ENCODE measurements around the gene THOC3.
"Not testable (repeated sequence)": the region's sequence is repeated elsewhere in the genome, so short reads cannot be mapped to it uniquely, and the experiment has no call there.

THOC3 gene

GRCh38 chr5:175948329-175949108 lies 19.6 kb downstream of the THOC3 start:
- DNase-seq (ENCODE audit: low read depth); H3K4me3 ChIP-seq (replicated peaks; ENCODE audit: low read depth, low read length): not testable (repeated sequence)

- DNase-seq (ENCODE audit: low read depth); H3K4me3 ChIP-seq (replicated peaks; ENCODE audit: low read depth, low read length): not testable (repeated sequence)
These were observed 24.9 kb downstream of the THOC3 start for GRCh38 chr5:175943253-175943652.

GRCh38 chr5:175940632-175941031 lies 27.5 kb downstream of the THOC3 start:
- not testable (repeated sequence) for DNase-seq (ENCODE audit: low read depth); H3K4me3 ChIP-seq (replicated peaks; ENCODE audit: low read depth, low read length)

GRCh38 chr5:175938489-175938888 lies 29.6 kb downstream of the THOC3 start:
- not testable (repeated sequence) for DNase-seq (ENCODE audit: low read depth); H3K4me3 ChIP-seq (replicated peaks; ENCODE audit: low read depth, low read length)

GRCh38 chr5:175928752-175929151 lies 39.4 kb downstream of the THOC3 start:
- DNase-seq (ENCODE audit: low read depth); H3K4me3 ChIP-seq (replicated peaks; ENCODE audit: low read depth, low read length): not testable (repeated sequence)

GRCh38 chr5:175925106-175925505 lies 43.0 kb downstream of the THOC3 start:
- H3K4me3 ChIP-seq (replicated peaks; ENCODE audit: low read depth, low read length); DNase-seq (ENCODE audit: low read depth): not testable (repeated sequence)

- DNase-seq (ENCODE audit: low read depth), result peak; percentile 74
- TF ChIP-seq CTCF (IDR thresholded peaks at IDR 0.05; ENCODE audit: low read length, missing control alignments), result no peak
- no peak overlapping the region for H3K4me3 ChIP-seq (replicated peaks; ENCODE audit: low read depth, low read length)
These were observed 45.8 kb downstream of the THOC3 start for GRCh38 chr5:175922192-175922885.

GRCh38 chr5:175921061-175921730 lies 46.9 kb downstream of the THOC3 start:
- no peak overlapping the region for H3K4me3 ChIP-seq (replicated peaks; ENCODE audit: low read depth, low read length)
- no peak for TF ChIP-seq CTCF (IDR thresholded peaks at IDR 0.05; ENCODE audit: low read length, missing control alignments)
- no peak for DNase-seq (ENCODE audit: low read depth)

GRCh38 chr5:175920231-175920811 lies 47.8 kb downstream of the THOC3 start:
- TF ChIP-seq CTCF (IDR thresholded peaks at IDR 0.05; ENCODE audit: low read length, missing control alignments), result no peak
- DNase-seq (ENCODE audit: low read depth), result no peak
- H3K4me3 ChIP-seq (replicated peaks; ENCODE audit: low read depth, low read length), result no peak overlapping the region

GRCh38 chr5:175915066-175916037 lies 52.8 kb downstream of the THOC3 start:
- DNase-seq (ENCODE audit: low read depth); H3K4me3 ChIP-seq (replicated peaks; ENCODE audit: low read depth, low read length): not testable (repeated sequence)

GRCh38 chr5:175913835-175914672 lies 54.1 kb downstream of the THOC3 start:
- not testable (repeated sequence) for DNase-seq (ENCODE audit: low read depth); H3K4me3 ChIP-seq (replicated peaks; ENCODE audit: low read depth, low read length)

GRCh38 chr5:175910072-175910471 lies 58.0 kb downstream of the THOC3 start:
- DNase-seq (ENCODE audit: low read depth); H3K4me3 ChIP-seq (replicated peaks; ENCODE audit: low read depth, low read length): not testable (repeated sequence)
